GM12874 (cell line): ENCODE data around the gene AHCTF1.

Source experiments
- TF ChIP-seq, protein P1 (sequence below): IDR thresholded peaks from 2 replicates; pipeline ENCODE4 v1.5.1; 2011; ENCODE audit warnings: low read depth, mild to moderate bottlenecking, control low read depth, low read length, moderate library complexity; ENCODE audit not compliant: insufficient read depth

The AHCTF1 gene, protein sequence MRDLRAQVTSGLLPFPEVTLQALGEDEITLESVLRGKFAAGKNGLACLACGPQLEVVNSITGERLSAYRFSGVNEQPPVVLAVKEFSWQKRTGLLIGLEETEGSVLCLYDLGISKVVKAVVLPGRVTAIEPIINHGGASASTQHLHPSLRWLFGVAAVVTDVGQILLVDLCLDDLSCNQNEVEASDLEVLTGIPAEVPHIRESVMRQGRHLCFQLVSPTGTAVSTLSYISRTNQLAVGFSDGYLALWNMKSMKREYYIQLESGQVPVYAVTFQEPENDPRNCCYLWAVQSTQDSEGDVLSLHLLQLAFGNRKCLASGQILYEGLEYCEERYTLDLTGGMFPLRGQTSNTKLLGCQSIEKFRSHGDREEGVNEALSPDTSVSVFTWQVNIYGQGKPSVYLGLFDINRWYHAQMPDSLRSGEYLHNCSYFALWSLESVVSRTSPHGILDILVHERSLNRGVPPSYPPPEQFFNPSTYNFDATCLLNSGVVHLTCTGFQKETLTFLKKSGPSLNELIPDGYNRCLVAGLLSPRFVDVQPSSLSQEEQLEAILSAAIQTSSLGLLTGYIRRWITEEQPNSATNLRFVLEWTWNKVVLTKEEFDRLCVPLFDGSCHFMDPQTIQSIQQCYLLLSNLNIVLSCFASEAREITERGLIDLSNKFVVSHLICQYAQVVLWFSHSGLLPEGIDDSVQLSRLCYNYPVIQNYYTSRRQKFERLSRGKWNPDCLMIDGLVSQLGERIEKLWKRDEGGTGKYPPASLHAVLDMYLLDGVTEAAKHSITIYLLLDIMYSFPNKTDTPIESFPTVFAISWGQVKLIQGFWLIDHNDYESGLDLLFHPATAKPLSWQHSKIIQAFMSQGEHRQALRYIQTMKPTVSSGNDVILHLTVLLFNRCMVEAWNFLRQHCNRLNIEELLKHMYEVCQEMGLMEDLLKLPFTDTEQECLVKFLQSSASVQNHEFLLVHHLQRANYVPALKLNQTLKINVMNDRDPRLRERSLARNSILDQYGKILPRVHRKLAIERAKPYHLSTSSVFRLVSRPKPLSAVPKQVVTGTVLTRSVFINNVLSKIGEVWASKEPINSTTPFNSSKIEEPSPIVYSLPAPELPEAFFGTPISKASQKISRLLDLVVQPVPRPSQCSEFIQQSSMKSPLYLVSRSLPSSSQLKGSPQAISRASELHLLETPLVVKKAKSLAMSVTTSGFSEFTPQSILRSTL (N-terminal part only)

DNA sequence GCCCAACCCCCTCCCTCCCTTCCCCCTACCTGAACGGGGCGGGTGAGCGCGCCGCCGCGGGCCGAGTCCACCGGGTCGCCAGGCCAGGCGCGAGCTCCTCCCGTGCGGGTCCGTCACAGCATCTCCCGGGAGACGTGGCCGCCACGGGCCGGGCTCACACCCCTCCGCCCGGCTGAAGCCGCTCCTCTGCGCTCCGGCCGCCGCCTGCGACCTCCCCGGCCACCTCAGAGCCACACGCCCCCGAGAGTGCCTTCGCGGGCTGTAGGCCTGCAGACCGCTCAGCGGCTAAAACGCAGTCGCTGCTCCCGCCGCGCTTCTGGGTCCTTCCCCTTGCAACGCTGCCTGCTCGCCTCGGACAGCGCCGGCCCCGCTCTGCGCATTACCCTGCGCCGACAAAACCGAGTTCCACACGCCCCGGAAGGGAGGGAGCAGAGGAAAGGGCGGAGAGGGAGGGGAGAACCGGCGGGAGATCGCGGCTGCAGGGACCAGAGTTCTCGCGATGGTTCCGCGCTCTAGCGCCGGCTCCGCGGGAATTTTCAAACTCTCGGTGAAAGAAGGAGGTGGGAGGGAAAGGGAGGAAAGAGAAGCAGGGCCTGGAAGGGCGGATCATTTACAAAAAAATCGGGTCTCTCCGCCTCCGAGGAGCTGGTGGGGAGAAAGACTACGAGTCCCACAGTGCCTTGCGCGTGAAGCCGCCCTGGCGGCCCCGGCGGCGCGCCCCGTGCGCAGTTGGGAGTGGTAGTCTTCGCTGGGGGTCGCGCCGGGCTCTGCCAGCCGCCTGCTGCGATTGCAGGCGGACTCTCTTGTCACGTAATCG is at the start of gene AHCTF1:
TSS of gene AHCTF1 (minus strand) at position 400 of the 817 bp plus-strand sequence. CDS start 13,578 bp downstream, outside the sequence.
- TF ChIP-seq, protein P1, sequence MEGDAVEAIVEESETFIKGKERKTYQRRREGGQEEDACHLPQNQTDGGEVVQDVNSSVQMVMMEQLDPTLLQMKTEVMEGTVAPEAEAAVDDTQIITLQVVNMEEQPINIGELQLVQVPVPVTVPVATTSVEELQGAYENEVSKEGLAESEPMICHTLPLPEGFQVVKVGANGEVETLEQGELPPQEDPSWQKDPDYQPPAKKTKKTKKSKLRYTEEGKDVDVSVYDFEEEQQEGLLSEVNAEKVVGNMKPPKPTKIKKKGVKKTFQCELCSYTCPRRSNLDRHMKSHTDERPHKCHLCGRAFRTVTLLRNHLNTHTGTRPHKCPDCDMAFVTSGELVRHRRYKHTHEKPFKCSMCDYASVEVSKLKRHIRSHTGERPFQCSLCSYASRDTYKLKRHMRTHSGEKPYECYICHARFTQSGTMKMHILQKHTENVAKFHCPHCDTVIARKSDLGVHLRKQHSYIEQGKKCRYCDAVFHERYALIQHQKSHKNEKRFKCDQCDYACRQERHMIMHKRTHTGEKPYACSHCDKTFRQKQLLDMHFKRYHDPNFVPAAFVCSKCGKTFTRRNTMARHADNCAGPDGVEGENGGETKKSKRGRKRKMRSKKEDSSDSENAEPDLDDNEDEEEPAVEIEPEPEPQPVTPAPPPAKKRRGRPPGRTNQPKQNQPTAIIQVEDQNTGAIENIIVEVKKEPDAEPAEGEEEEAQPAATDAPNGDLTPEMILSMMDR: no peak

DNA sequence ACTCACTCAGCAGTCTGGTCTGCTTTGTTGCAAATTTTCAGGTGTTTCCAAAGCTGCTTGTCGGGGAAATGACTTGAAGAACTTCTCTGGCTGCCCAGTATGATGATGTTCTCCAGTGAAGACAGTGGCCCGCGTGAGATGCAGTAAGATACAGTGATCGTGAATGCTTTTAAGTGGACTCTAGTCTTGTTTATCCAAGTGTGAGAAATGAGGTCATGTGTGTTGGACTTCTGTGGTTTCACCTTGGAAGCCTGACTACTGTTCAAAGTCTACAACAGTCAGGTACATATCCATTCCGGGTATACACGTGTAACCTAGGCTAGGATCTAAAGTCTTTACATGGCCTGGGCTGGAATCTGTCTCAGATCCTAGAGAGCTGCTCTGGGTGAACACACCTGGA is 47.0 kb upstream of the AHCTF1 start:
- TF ChIP-seq, protein P1: no peak

DNA sequence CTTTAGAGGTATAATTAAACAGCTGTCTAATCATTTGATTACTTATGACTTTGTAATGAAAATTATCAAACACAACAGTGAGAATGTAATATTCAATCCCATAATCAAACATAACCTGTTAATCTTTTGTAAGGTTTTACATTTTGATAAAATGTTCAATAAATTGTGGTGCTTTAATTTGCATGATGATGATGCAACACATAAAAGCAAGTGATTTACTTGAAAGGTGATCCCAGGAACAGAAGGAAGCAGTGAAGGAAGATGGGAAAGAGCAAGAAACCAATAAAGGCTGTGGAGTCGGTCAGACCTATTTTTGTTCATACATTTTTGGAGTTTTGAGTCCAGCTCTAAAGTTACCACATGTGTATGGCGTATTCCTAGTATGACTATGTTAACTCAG is 46.5 kb upstream of the AHCTF1 start:
- TF ChIP-seq, protein P1: no peak

DNA sequence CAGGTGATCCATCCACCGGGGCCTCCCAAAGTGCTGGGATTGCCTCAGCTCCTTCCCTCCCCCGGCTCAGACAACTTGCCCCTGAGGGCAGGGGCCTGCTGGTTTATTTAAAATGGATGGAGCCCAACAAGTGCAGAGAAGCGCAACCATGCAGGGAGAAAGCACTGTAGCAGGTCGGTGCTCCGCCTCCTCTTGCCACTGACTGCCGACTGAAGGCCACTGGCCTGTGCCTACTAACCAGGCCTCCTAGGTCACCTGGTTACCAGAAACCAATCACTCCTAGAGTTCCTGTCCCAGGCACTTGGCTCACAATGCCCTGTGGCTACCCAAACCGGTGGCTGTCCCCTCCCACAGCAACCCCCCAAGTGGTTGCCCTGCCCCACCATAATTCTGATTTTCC is 40.2 kb upstream of the AHCTF1 start:
- TF ChIP-seq, protein P1: no peak

DNA sequence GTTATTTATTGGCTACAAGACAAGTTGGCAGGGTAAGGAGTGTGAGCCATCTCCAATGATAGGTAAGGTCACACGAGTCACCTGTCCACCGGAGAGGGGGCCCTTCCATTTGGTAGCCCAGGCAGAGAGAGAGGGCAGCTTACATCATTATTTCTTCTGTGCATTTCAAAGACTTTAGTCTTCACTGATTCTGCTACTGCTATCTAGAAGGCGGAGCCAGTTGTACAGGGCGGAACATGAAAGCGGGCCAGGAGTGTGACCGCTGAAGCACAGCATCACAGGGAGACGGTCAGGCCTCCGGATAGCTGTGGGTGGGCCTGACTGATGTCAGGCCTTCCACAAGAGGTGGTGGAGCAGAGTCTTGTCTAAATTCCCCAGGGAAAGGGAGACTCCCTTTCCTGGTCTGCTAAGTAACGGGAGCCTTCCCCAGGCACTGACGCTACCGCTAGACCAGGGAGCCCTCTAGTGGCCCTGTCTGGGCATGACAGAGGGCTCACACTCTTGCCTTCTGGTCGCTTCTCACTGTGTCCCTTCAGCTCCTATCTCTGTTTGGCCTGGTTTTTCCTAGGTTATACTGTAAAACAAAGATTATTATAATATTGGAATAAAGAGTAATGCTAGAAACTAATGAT is 39.5 kb upstream of the AHCTF1 start:
- TF ChIP-seq, protein P1: peak; percentile 84

- TF ChIP-seq, protein P1: no peak
Observed at GRCh38 chr1:246969621-246970020, 37.9 kb upstream of the AHCTF1 start.
